ENCODE measurements around the gene MCM5.
"Not testable (repeated sequence)": the region's sequence is repeated elsewhere in the genome, so short reads cannot be mapped to it uniquely, and the experiment has no call there.

Gene MCM5

GRCh38 chr22:35393116-35394010 lies 6.6 kb upstream of the MCM5 start:
- H3K4me1 ChIP-seq (ENCODE audit: low read length): peaks cover 10% of the 10 kb centered on the region; the same call in 1 of the 2 replicates
- H3K27ac ChIP-seq (ENCODE audit: low read length): no peak overlapping the region
- H3K9me2 ChIP-seq (replicated peaks; ENCODE audit: insufficient read depth, low read length): no peaks in the 10 kb centered on the region
- H4K20me1 ChIP-seq (ENCODE audit: insufficient read depth, low read length): no peaks in the 10 kb centered on the region
- H3K4me3 ChIP-seq (ENCODE audit: low read length): no peak overlapping the region
- H3K9me3 ChIP-seq (replicated peaks; ENCODE audit: insufficient read depth, low read length): no peaks in the 10 kb centered on the region
- H3K4me2 ChIP-seq (ENCODE audit: low read depth, low read length): no peak overlapping the region
- H3K9ac ChIP-seq (ENCODE audit: low read length): no peak overlapping the region
- no peak for TF ChIP-seq EZH2phosphoT487 (IDR thresholded peaks at IDR 0.05; ENCODE audit: low read length)
- H3K79me2 ChIP-seq (ENCODE audit: low read length): no peaks in the 10 kb centered on the region
- no peaks in the 10 kb centered on the region for H3F3A ChIP-seq (ENCODE audit: insufficient read depth, low read length)
- H3K36me3 ChIP-seq (replicated peaks; ENCODE audit: insufficient read depth, low read length): no peaks in the 10 kb centered on the region
- no peaks in the 10 kb centered on the region for H3K27me3 ChIP-seq (replicated peaks; ENCODE audit: insufficient read depth, low read length)
- DNase-seq: no peak
- no peak overlapping the region for H2AFZ ChIP-seq (ENCODE audit: low read length)

- H3K27me3 ChIP-seq (replicated peaks; ENCODE audit: insufficient read depth, low read length): no peaks in the 10 kb centered on the region
- H4K20me1 ChIP-seq (ENCODE audit: insufficient read depth, low read length): no peaks in the 10 kb centered on the region
- H3K4me1 ChIP-seq (ENCODE audit: low read length): peaks cover 10% of the 10 kb centered on the region; the same call in 1 of the 2 replicates
- H3K36me3 ChIP-seq (replicated peaks; ENCODE audit: insufficient read depth, low read length): no peaks in the 10 kb centered on the region
- no peak for DNase-seq
- no peaks in the 10 kb centered on the region for H3K79me2 ChIP-seq (ENCODE audit: low read length)
- no peaks in the 10 kb centered on the region for H3K9me2 ChIP-seq (replicated peaks; ENCODE audit: insufficient read depth, low read length)
- no peak for TF ChIP-seq EZH2 (optimal IDR thresholded peaks at IDR 0.05; ENCODE audit: low read depth, low read length)
- TF ChIP-seq EZH2phosphoT487 (IDR thresholded peaks at IDR 0.05; ENCODE audit: low read length): no peak
- no peak for TF ChIP-seq CTCF (IDR thresholded peaks at IDR 0.05; ENCODE audit: low read length)
- no peak overlapping the region for H2AFZ ChIP-seq (ENCODE audit: low read length)
- no peaks in the 10 kb centered on the region for H3F3A ChIP-seq (ENCODE audit: insufficient read depth, low read length)
- H3K27ac ChIP-seq (ENCODE audit: low read length): no peak overlapping the region
- no peak overlapping the region for H3K4me2 ChIP-seq (ENCODE audit: low read depth, low read length)
- no peaks in the 10 kb centered on the region for H3K9me3 ChIP-seq (replicated peaks; ENCODE audit: insufficient read depth, low read length)
- H3K9ac ChIP-seq (ENCODE audit: low read length): no peak overlapping the region
- no peak overlapping the region for H3K4me3 ChIP-seq (ENCODE audit: low read length)
Measured at GRCh38 chr22:35394011-35394312, 6.0 kb upstream of the MCM5 start.

- no peaks in the 10 kb centered on the region for H3K27me3 ChIP-seq (replicated peaks; ENCODE audit: insufficient read depth, low read length)
- no peaks in the 10 kb centered on the region for H4K20me1 ChIP-seq (ENCODE audit: insufficient read depth, low read length)
- H3K4me2 ChIP-seq (ENCODE audit: low read depth, low read length): no peak overlapping the region
- no peak for TF ChIP-seq CTCF (IDR thresholded peaks at IDR 0.05; ENCODE audit: low read length)
- TF ChIP-seq EZH2 (optimal IDR thresholded peaks at IDR 0.05; ENCODE audit: low read depth, low read length): no peak
- no peak for TF ChIP-seq EZH2phosphoT487 (IDR thresholded peaks at IDR 0.05; ENCODE audit: low read length)
- H3K4me1 ChIP-seq (ENCODE audit: low read length): peaks cover 10% of the 10 kb centered on the region; the same call in 1 of the 2 replicates
- H3F3A ChIP-seq (ENCODE audit: insufficient read depth, low read length): no peaks in the 10 kb centered on the region
- no peaks in the 10 kb centered on the region for H3K36me3 ChIP-seq (replicated peaks; ENCODE audit: insufficient read depth, low read length)
- H3K9ac ChIP-seq (ENCODE audit: low read length): no peak overlapping the region
- no peak overlapping the region for H2AFZ ChIP-seq (ENCODE audit: low read length)
- DNase-seq: no peak
- no peak overlapping the region for H3K27ac ChIP-seq (ENCODE audit: low read length)
- no peaks in the 10 kb centered on the region for H3K79me2 ChIP-seq (ENCODE audit: low read length)
- H3K4me3 ChIP-seq (ENCODE audit: low read length): no peak overlapping the region
- H3K9me3 ChIP-seq (replicated peaks; ENCODE audit: insufficient read depth, low read length): no peaks in the 10 kb centered on the region
- no peaks in the 10 kb centered on the region for H3K9me2 ChIP-seq (replicated peaks; ENCODE audit: insufficient read depth, low read length)
Measured at GRCh38 chr22:35394810-35395563, 5.0 kb upstream of the MCM5 start.

DNA sequence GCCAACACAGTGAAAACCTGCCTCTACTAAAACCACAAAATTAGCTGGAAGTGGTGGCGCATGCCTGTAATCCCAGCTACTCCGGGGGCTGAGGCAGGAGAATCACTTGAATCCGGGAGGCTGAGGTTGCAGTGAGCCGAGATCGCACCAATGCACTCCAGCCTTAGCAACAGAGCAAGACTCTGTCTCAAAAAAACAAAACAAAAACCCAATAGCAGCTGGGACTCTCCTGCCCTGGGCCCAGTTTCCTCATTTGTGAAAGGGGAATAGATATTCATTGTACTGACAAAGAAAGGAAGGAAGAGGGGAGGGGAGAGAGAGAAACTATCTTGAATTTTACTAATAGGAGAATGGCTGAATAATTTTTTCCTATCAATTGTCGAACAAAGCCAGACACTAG lies 3.3 kb upstream of the MCM5 start:
- peaks cover 15% of the 10 kb centered on the region for H3K4me1 ChIP-seq (ENCODE audit: low read length)
- not testable (repeated sequence) for H3K27me3 ChIP-seq (replicated peaks; ENCODE audit: insufficient read depth, low read length); H3K27ac ChIP-seq (ENCODE audit: low read length); H3K4me2 ChIP-seq (ENCODE audit: low read depth, low read length); H3K9me3 ChIP-seq (replicated peaks; ENCODE audit: insufficient read depth, low read length); H3K9ac ChIP-seq (ENCODE audit: low read length); H3K4me3 ChIP-seq (ENCODE audit: low read length); H3K9me2 ChIP-seq (replicated peaks; ENCODE audit: insufficient read depth, low read length); H3K36me3 ChIP-seq (replicated peaks; ENCODE audit: insufficient read depth, low read length); H3F3A ChIP-seq (ENCODE audit: insufficient read depth, low read length); H2AFZ ChIP-seq (ENCODE audit: low read length); H4K20me1 ChIP-seq (ENCODE audit: insufficient read depth, low read length); DNase-seq
- peaks cover 16% of the 10 kb centered on the region for H3K79me2 ChIP-seq (ENCODE audit: low read length)
